GM12878 (cell line): ENCODE measurements around the gene PARVA. TPM values are rescaled to one million over a fixed set of nuclear protein-coding genes. Genes with fewer than 3 reads are reported as not detected.

ENCODE experiments used
- ATAC-seq: fragments of 200-7000 bp; cut with Tn5 transposase; 3 replicates; pipeline ENCODE4 v1.9.1; 2020; ENCODE audit warnings: mild to moderate bottlenecking, moderate library complexity
- BruUV-seq: library from RNA; stranded (reverse); fragments of 400-500 nt; replicated peaks from 2 replicates; lab custom pipeline; 2021; lab: Mats Ljungman, UMichigan
- CTCF ChIA-PET: fragments of 300-600 bp; sonication (Branson Sonifier 250); formaldehyde crosslinking; extraction: SDS; loops from one replicate; lab custom pipeline; 2021; ENCODE audit warnings: inconsistent platforms; lab: Yijun Ruan, JAX
- POLR2A ChIA-PET: fragments of 350-600 bp; formaldehyde crosslinking; extraction: SDS; loops from one replicate; lab custom pipeline; 2021; ENCODE audit warnings: inconsistent platforms; lab: Charles Lee
- RAD21 ChIA-PET: fragments of 300-600 bp; sonication (Branson Sonifier 250); formaldehyde crosslinking; loops from one replicate; lab custom pipeline; 2023; ENCODE audit warnings: antibody characterized with exemption; ENCODE audit not compliant: unreplicated experiment; lab: Charles Lee
- SMC1A ChIA-PET: fragments of 300-600 bp; sonication (Branson Sonifier 250); formaldehyde crosslinking; loops from one replicate; lab custom pipeline; 2023; ENCODE audit not compliant: unreplicated experiment, uncharacterized antibody; lab: Charles Lee
- DNase-seq: peaks from one replicate; pipeline ENCODE4 v3.0.0-alpha.2; 2011; ENCODE audit warnings: low read depth, low spot score
- FAIRE-seq: peaks from 3 replicates; lab custom pipeline; 2011; peaks lifted over from hg19 to GRCh38; lab: Jason Lieb, UNC
- H2AFZ ChIP-seq: 2 replicates; pipeline ENCODE4 v1.6.0; 2011; ENCODE audit warnings: low read depth, low read length, control low read depth; ENCODE audit not compliant: control insufficient read depth
- H3K27ac ChIP-seq: 2 replicates; pipeline ENCODE4 v1.5.1; 2011; ENCODE audit warnings: control low read depth; ENCODE audit not compliant: control insufficient read depth, insufficient read depth
- H3K27me3 ChIP-seq, 2 experiments: replicated peaks in 1 of 2; 2 replicates each; pipeline versions ENCODE4 v1.6.0 to v1.6.1; 2011; ENCODE audit warnings: low read length in 1 of 2; ENCODE audit not compliant: control insufficient read depth in 2 of 2, insufficient read depth in 2 of 2
- H3K36me3 ChIP-seq, 2 experiments: 2 replicates each; pipeline ENCODE4 v1.5.1; 2011; ENCODE audit warnings: low read length in 1 of 2; ENCODE audit not compliant: control insufficient read depth in 2 of 2, insufficient read depth in 2 of 2
- H3K4me1 ChIP-seq: 2 replicates; pipeline ENCODE4 v1.6.1; 2011; ENCODE audit warnings: mild to moderate bottlenecking, low read length, moderate library complexity, mixed read lengths; ENCODE audit not compliant: control insufficient read depth, insufficient read depth
- H3K4me2 ChIP-seq: 2 replicates; pipeline ENCODE4 v1.6.0; 2011; ENCODE audit warnings: control low read depth; ENCODE audit not compliant: control insufficient read depth, insufficient read depth
- H3K4me3 ChIP-seq: fragments of 200-600 bp; sonication (generic); 2 replicates; pipeline ENCODE4 v1.5.1; 2016
- H3K79me2 ChIP-seq: 2 replicates; pipeline ENCODE4 v1.6.0; 2011; ENCODE audit warnings: low read length; ENCODE audit not compliant: control insufficient read depth, insufficient read depth
- H3K9ac ChIP-seq: 2 replicates; pipeline ENCODE4 v1.8.0; 2011; ENCODE audit warnings: low read length, control low read depth, mixed read lengths; ENCODE audit not compliant: control insufficient read depth, insufficient read depth
- H3K9me3 ChIP-seq: replicated peaks from 3 replicates; pipeline ENCODE4 v1.5.1; 2011; ENCODE audit warnings: mild to moderate bottlenecking, low read length; ENCODE audit not compliant: control insufficient read depth, insufficient read depth
- H4K20me1 ChIP-seq: 2 replicates; pipeline ENCODE4 v1.6.0; 2011; ENCODE audit not compliant: control insufficient read depth, insufficient read depth
- EZH2 ChIP-seq: IDR thresholded peaks from 2 replicates; pipeline ENCODE4 v1.6.1; 2012; ENCODE audit warnings: low read depth, mild to moderate bottlenecking, control low read depth, inconsistent platforms, low read length, borderline replicate concordance; ENCODE audit not compliant: control insufficient read depth
- HDGF ChIP-seq: fragments of 450-650 bp; IDR thresholded peaks from 2 replicates; pipeline ENCODE4 v1.6.1; 2016; ENCODE audit warnings: antibody characterized with exemption
- KDM1A ChIP-seq: fragments of 200-600 bp; sonication (generic); IDR thresholded peaks from 2 replicates; pipeline ENCODE4 v1.6.1; 2016; ENCODE audit warnings: borderline replicate concordance
- NR2C2 ChIP-seq: IDR thresholded peaks from 2 replicates; pipeline ENCODE4 v1.6.1; 2011; ENCODE audit warnings: borderline replicate concordance, low read depth; ENCODE audit not compliant: control insufficient read depth, insufficient read length
- PML ChIP-seq: IDR thresholded peaks from 2 replicates; pipeline ENCODE4 v1.6.1; 2012; ENCODE audit warnings: low read length, inconsistent platforms
- POU2F2 ChIP-seq: IDR thresholded peaks from 3 replicates; pipeline ENCODE4 v1.6.1; 2011; ENCODE audit warnings: low read depth, mild to moderate bottlenecking, low read length, borderline replicate concordance
- SUPT20H ChIP-seq: IDR thresholded peaks from 2 replicates; pipeline ENCODE4 v1.6.1; 2011; ENCODE audit warnings: low read depth, mild to moderate bottlenecking, low read length, moderate library complexity, borderline replicate concordance; ENCODE audit not compliant: control insufficient read depth
- ZBTB11 ChIP-seq: fragments of 450-650 bp; formaldehyde crosslinking; IDR thresholded peaks from 2 replicates; pipeline ENCODE4 v1.5.0; 2022; ENCODE audit warnings: mild to moderate bottlenecking, missing genetic modification characterization
- WGBS: methylation state at CpG from one replicate; pipeline ENCODE4 v1.1.6; 2016; ENCODE audit warnings: low lambda C conversion rate; ENCODE audit not compliant: insufficient replicate concordance, insufficient coverage; ENCODE audit errors: missing lambda C conversion rate; 5-methylcytosine and 5-hydroxymethylcytosine counted together
- in situ Hi-C: fragments of 300-500 bp; cut with MboI; formaldehyde crosslinking; loops from 9 replicates; pipeline ENCODE4 v1.14.3; 2018; ENCODE audit warnings: mixed read lengths
- intact Hi-C: fragments of 100-400 bp; cut with micrococcal nuclease; formaldehyde crosslinking; loops from one replicate; pipeline ENCODE4 v1.14.2; 2022; ENCODE audit not compliant: unreplicated experiment
- polyA plus RNA-seq, 11 experiments: library from polyadenylated mRNA; depleted of rRNA in 4 of 11; unstranded in 6 of 11; stranded (reverse) in 5 of 11; fragments of >200 nt; fragmentation: Nextera tagmentation in 4 of 11; fragmentation: Illumina TruSeq in 1 of 11; extraction: Ambion mirVana in 4 of 11; extraction: Trizol in 1 of 11; gene quantifications; 1 replicate in 1 of 11; 2 replicates in 10 of 11; pipeline versions ENCODE4 v1.2.1 to v1.2.3, GENCODE V29; 2011 to 2016; ENCODE audit warnings: inconsistent platforms in 2 of 11, missing spikeins in 2 of 11, low read depth in 1 of 11
- total RNA-seq, 4 experiments: library from RNA; depleted of rRNA in 3 of 4; stranded (reverse); fragments of >200 nt in 3 of 4; fragmentation: Illumina TruSeq in 1 of 4; extraction: Trizol in 1 of 4; gene quantifications; 2 replicates each; pipeline versions ENCODE4 v1.2.1 to v1.2.3, GENCODE V29; 2013 to 2021
- TF ChIP-seq, protein P1 (sequence below): IDR thresholded peaks from 2 replicates; pipeline ENCODE4 v1.6.1; 2011; ENCODE audit warnings: borderline replicate concordance, low read depth, mild to moderate bottlenecking, moderate library complexity, low read length; ENCODE audit not compliant: insufficient read depth, poor library complexity, severe bottlenecking

PARVA gene
- total and polyA plus RNA-seq, 10 of the 15 experiments (the other 5 are each of a cell fraction or from before 2014, with no cell fraction given) = 0.01 to 0.44 (median 0.03) TPM; not detected in 7

DNA sequence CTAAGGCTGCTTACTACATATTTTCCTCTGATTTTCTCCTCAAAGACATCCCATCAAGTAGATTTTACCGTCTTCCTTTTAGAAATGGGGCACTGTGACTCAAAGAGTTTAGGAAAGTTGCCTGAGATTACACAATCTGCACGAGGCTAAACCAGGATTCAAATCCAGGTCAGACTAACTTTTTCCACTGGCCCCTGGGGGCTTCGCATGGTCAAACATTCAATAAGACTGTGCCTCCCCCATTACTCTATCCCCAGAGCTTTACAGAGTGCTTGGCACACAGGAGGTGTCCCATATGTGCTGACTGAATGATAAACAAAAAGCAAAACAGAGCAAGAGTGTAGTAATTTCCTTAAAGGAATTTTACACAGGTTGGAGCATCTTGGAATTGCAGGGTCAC, 178.8 kb downstream of the PARVA start:
- intact Hi-C loops = no loop called here
- CTCF ChIA-PET = no interaction called here
- no peak for DNase-seq
- H3K9ac ChIP-seq = no peak overlapping the region
- H3K36me3 ChIP-seq = no peaks in the 10 kb centered on the region
- SMC1A ChIA-PET = interaction anchor here (0.7 kb wide), 1 partner anchor 43 kb away, joined by 3 read pairs; no protein-coding TSS in a partner anchor
- RAD21 ChIA-PET = no interaction called here
- in situ Hi-C loops = no loop called here
- POLR2A ChIA-PET = no interaction called here
- ATAC-seq = no peak
- H3K27me3 ChIP-seq = no peaks in the 10 kb centered on the region
- H3K9me3 ChIP-seq = no peaks in the 10 kb centered on the region
- no peak for FAIRE-seq
- BruUV-seq = no TSS peak
- WGBS = 7% methylated on average over 3 of the region's 3 CpGs
- TF ChIP-seq, protein P1, sequence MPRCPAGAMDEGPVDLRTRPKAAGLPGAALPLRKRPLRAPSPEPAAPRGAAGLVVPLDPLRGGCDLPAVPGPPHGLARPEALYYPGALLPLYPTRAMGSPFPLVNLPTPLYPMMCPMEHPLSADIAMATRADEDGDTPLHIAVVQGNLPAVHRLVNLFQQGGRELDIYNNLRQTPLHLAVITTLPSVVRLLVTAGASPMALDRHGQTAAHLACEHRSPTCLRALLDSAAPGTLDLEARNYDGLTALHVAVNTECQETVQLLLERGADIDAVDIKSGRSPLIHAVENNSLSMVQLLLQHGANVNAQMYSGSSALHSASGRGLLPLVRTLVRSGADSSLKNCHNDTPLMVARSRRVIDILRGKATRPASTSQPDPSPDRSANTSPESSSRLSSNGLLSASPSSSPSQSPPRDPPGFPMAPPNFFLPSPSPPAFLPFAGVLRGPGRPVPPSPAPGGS = no peak
- no peaks in the 10 kb centered on the region for H3K4me1 ChIP-seq
- no peaks in the 10 kb centered on the region for H3K79me2 ChIP-seq
- H3K4me3 ChIP-seq = no peak overlapping the region
- no peak overlapping the region for H3K4me2 ChIP-seq
- no peak overlapping the region for H2AFZ ChIP-seq
- H3K27ac ChIP-seq = no peak overlapping the region
- no peaks in the 10 kb centered on the region for H4K20me1 ChIP-seq

GRCh38 chr11:12556788-12557384, 179.5 kb downstream of the PARVA start:
- H3K79me2 ChIP-seq = no peaks in the 10 kb centered on the region
- WGBS = 15% methylated on average over 6 of the region's 6 CpGs
- no peaks in the 10 kb centered on the region for H3K36me3 ChIP-seq
- no TSS peak for BruUV-seq
- no peaks in the 10 kb centered on the region for H3K4me1 ChIP-seq
- no peak overlapping the region for H3K27ac ChIP-seq
- ChIA-PET POLR2A (no interaction called here), CTCF (no interaction called here), SMC1A (interaction anchor here (0.7 kb wide), 1 partner anchor 42 kb away, joined by 3 read pairs; no protein-coding TSS in a partner anchor), RAD21 (no interaction called here)
- DNase-seq (no peak), FAIRE-seq (no peak), ATAC-seq (no peak)
- in situ Hi-C loops = no loop called here
- no peak overlapping the region for H3K4me3 ChIP-seq
- H4K20me1 ChIP-seq = no peaks in the 10 kb centered on the region
- H3K27me3 ChIP-seq = no peaks in the 10 kb centered on the region
- H3K9me3 ChIP-seq = no peaks in the 10 kb centered on the region
- no peak overlapping the region for H3K4me2 ChIP-seq
- intact Hi-C loops = no loop called here
- H2AFZ ChIP-seq = no peak overlapping the region
- H3K9ac ChIP-seq = no peak overlapping the region
- TF ChIP-seq POU2F2 = no peak
- TF ChIP-seq HDGF = no peak
- no peak for TF ChIP-seq EZH2
- no peak for TF ChIP-seq SUPT20H
- TF ChIP-seq ZBTB11 = no peak
- no peak for TF ChIP-seq PML
- TF ChIP-seq NR2C2 = no peak
- no peak for TF ChIP-seq KDM1A
